ENCODE measurements around the gene NUP153. TPM values are rescaled to one million over a fixed set of nuclear protein-coding genes. Genes with fewer than 3 reads are reported as not detected.
"Not testable (repeated sequence)": the region's sequence is repeated elsewhere in the genome, so short reads cannot be mapped to it uniquely, and the experiment has no call there.

The NUP153 gene
- total and polyA plus RNA-seq, 4 donors = 6.2 to 50.2 (median 21.9) TPM

DNA sequence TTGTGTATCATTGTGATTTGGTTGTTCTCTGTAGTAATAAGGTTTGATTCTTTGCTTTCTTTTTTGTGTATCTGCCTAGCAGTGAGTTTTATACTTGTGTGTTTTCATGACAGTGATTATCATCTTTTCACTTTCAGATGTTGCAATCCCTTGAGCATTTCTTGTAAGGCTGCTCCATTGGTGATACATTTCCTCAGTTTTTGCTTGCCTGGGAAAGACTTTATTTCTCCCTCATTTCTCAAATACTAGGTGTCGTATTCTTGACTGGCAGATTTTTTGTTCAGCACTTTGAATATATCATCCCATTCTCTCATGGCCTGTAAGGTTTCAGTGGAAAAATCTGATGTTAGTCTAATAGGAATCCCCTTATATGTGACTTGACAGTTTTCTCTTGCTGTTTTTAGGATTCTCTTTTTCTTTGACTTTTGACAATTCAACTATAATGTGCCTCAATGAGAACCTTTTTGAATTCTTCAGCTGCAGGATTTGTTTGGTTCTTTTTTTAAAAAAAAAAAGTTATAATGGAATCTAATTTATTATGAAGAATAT, 31.1 kb upstream of the NUP153 start:
- 97% methylated on average over 1 of the region's 1 CpG for WGBS, 2 donors
- TF ChIP-seq, protein P1, sequence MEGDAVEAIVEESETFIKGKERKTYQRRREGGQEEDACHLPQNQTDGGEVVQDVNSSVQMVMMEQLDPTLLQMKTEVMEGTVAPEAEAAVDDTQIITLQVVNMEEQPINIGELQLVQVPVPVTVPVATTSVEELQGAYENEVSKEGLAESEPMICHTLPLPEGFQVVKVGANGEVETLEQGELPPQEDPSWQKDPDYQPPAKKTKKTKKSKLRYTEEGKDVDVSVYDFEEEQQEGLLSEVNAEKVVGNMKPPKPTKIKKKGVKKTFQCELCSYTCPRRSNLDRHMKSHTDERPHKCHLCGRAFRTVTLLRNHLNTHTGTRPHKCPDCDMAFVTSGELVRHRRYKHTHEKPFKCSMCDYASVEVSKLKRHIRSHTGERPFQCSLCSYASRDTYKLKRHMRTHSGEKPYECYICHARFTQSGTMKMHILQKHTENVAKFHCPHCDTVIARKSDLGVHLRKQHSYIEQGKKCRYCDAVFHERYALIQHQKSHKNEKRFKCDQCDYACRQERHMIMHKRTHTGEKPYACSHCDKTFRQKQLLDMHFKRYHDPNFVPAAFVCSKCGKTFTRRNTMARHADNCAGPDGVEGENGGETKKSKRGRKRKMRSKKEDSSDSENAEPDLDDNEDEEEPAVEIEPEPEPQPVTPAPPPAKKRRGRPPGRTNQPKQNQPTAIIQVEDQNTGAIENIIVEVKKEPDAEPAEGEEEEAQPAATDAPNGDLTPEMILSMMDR (IDR thresholded peaks at IDR 0.05; ENCODE audit: control extremely low read depth, extremely low read depth) = no peak
- H3K27me3 ChIP-seq (ENCODE audit: control insufficient read depth in 3 of 3, insufficient read depth in 3 of 3, low read length in 2 of 3) = no peaks in the 10 kb centered on the region
- H3K4me3 ChIP-seq = no peak overlapping the region
- H3K36me3 ChIP-seq (ENCODE audit: control insufficient read depth in 4 of 4, insufficient read depth in 4 of 4, low read length in 4 of 4) = no peaks in the 10 kb centered on the region
- no peak overlapping the region for H3K27ac ChIP-seq (ENCODE audit: low read depth in 1 of 2, low read length in 1 of 2)
- no peak for DNase-seq
- no peak overlapping the region for H3K9ac ChIP-seq (ENCODE audit: insufficient read depth in 1 of 2, low read length in 2 of 2)
- H3K9me3 ChIP-seq (ENCODE audit: control insufficient read depth in 4 of 4, insufficient read depth in 3 of 4, low read length in 3 of 4) = peaks cover 0 to 7% (median 0%) of the 10 kb centered on the region in 4 donors
- no peak for ATAC-seq (ENCODE audit: insufficient read depth, low FRiP score)
- no peaks in the 10 kb centered on the region for H3K4me1 ChIP-seq (ENCODE audit: control insufficient read depth in 5 of 5, insufficient read depth in 5 of 5, low read length in 5 of 5)

DNA sequence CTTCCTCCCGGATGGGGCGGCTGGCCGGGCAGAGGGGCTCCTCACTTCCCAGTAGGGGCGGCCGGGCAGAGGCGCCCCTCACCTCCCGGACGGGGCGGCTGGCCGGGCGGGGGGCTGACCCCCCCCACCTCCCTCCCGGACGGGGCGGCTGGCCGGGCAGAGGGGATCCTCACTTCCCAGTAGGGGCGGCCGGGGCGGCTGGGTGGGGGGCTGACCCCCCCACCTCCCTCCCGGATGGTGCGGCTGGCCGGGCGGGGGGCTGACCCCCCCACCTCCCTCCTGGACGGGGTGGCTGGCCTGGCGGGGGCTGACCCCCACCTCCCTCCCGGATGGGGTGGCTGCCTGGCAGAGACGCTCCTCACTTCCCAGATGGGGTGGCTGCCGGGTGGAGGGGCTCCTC, 28.6 kb upstream of the NUP153 start:
- DNase-seq; H3K4me1 ChIP-seq (ENCODE audit: control insufficient read depth in 5 of 5, insufficient read depth in 5 of 5, low read length in 5 of 5); H3K4me3 ChIP-seq; H3K9ac ChIP-seq (ENCODE audit: insufficient read depth in 1 of 2, low read length in 2 of 2); ATAC-seq (ENCODE audit: insufficient read depth, low FRiP score); H3K9me3 ChIP-seq (ENCODE audit: control insufficient read depth in 4 of 4, insufficient read depth in 3 of 4, low read length in 3 of 4); H3K27ac ChIP-seq (ENCODE audit: low read depth in 1 of 2, low read length in 1 of 2); H3K36me3 ChIP-seq (ENCODE audit: control insufficient read depth in 4 of 4, insufficient read depth in 4 of 4, low read length in 4 of 4); H3K27me3 ChIP-seq (ENCODE audit: control insufficient read depth in 3 of 3, insufficient read depth in 3 of 3, low read length in 2 of 3): not testable (repeated sequence)
- WGBS, 2 donors = 86 to 97% methylated on average over 3 to 20 of the region's 27 CpGs

DNA sequence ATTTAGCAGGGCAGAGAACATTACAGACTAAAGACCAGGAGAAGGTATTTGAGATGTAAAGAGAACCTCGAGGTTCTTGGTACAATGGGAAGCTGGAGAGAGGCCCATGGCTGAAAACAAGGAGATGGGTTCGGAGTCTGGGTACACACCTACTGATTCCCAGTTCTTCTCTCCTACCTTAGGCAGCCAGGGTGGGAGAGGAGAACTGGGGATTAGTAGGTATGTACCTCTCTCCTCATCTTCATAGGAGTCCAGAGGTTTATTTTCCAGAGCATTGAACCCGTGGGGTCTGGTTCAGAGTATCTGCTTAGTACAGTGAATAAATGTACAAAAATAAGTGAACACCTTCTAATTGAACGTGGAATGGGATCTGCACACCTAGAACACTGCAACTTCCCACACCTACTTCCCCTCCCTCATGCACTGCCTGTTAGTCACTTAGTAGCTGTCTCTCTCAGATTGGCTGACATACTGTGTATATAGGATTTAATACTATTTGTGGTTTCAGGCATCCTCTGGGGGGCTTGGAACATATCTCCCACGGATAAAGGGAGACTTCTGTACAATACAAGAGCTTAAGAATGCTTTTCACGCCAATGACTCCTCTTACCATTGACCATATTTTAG, 23.5 kb upstream of the NUP153 start:
- H3K27ac ChIP-seq (ENCODE audit: low read depth in 1 of 2, low read length in 1 of 2) = no peak overlapping the region
- H3K27me3 ChIP-seq (ENCODE audit: control insufficient read depth in 3 of 3, insufficient read depth in 3 of 3, low read length in 2 of 3) = no peaks in the 10 kb centered on the region
- peaks cover 0 to 2% (median 0%) of the 10 kb centered on the region in 5 donors for H3K4me1 ChIP-seq (ENCODE audit: control insufficient read depth in 5 of 5, insufficient read depth in 5 of 5, low read length in 5 of 5)
- ATAC-seq (ENCODE audit: insufficient read depth, low FRiP score) (no peak), DNase-seq (no peak)
- H3K4me3 ChIP-seq = no peak overlapping the region
- H3K9me3 ChIP-seq (ENCODE audit: control insufficient read depth in 4 of 4, insufficient read depth in 3 of 4, low read length in 3 of 4) = no peaks in the 10 kb centered on the region
- no peaks in the 10 kb centered on the region for H3K36me3 ChIP-seq (ENCODE audit: control insufficient read depth in 4 of 4, insufficient read depth in 4 of 4, low read length in 4 of 4)
- 81 to 85% methylated on average over 6 of the region's 6 CpGs for WGBS, 2 donors
- TF ChIP-seq, protein P1 (IDR thresholded peaks at IDR 0.05; ENCODE audit: control extremely low read depth, extremely low read depth) = no peak
- no peak overlapping the region for H3K9ac ChIP-seq (ENCODE audit: insufficient read depth in 1 of 2, low read length in 2 of 2)

DNA sequence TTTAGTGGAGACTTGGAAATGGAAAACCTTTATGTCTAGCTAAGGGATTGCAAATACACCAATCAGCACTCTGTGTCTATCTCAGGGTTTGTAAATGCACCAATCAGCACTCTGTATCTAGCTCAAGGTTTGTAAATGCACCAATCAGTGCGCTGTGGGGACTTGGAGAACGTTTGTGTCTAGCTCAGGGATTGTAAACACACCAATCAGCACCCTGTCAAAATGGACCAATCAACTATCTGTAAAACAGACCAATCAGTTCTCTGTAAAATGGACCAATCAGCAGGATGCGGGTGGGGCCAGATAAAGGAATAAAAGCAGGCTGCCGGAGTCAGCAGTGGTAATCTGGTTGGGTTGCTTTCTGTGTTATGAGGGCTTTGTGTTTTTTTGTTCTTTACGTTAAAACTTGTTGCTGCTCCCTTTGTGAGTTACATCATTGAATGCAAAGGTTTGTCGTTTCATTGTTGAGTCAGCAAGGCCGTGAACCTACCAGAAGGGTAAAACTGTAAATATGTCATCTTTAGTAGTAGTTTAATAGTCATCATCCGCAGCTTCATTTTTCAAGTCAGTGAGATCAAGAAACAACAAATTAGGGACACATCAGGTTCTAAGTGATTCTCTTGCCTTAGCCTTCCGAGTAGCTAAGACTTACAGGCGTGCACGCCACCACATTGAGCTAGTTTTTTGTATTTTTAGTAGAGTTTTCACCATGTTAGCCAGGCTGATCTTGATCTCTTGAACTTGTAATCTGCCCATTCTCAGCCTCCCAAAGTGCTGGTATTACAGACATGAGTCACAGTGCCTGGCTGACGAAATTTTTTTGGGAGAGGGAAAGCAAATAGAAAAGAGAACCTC, 22.7 kb upstream of the NUP153 start:
- TF ChIP-seq, protein P1 (IDR thresholded peaks at IDR 0.05; ENCODE audit: control extremely low read depth, extremely low read depth) = no peak
- no peaks in the 10 kb centered on the region for H3K9me3 ChIP-seq (ENCODE audit: control insufficient read depth in 4 of 4, insufficient read depth in 3 of 4, low read length in 3 of 4)
- H3K36me3 ChIP-seq (ENCODE audit: control insufficient read depth in 4 of 4, insufficient read depth in 4 of 4, low read length in 4 of 4) = no peaks in the 10 kb centered on the region
- H3K27ac ChIP-seq (ENCODE audit: low read depth in 1 of 2, low read length in 1 of 2) = no peak overlapping the region
- H3K4me3 ChIP-seq = no peak overlapping the region
- no peak for DNase-seq
- no peak overlapping the region for H3K9ac ChIP-seq (ENCODE audit: insufficient read depth in 1 of 2, low read length in 2 of 2)
- no peak for ATAC-seq (ENCODE audit: insufficient read depth, low FRiP score)
- WGBS, 2 donors = 89 to 90% methylated on average over 12 of the region's 12 CpGs
- H3K27me3 ChIP-seq (ENCODE audit: control insufficient read depth in 3 of 3, insufficient read depth in 3 of 3, low read length in 2 of 3) = no peaks in the 10 kb centered on the region
- peaks cover 0 to 8% (median 2%) of the 10 kb centered on the region in 5 donors for H3K4me1 ChIP-seq (ENCODE audit: control insufficient read depth in 5 of 5, insufficient read depth in 5 of 5, low read length in 5 of 5)

Data from lung (tissue), 12 donors.